Spleen (tissue), 11 donors: ENCODE results near the gene PTPN4. TPM values are rescaled to one million over a fixed set of nuclear protein-coding genes. Genes with fewer than 3 reads are reported as not detected.

Experiments used
- DNase-seq: peaks from one replicate; pipeline ENCODE4 v3.0.0-alpha.2; 2020
- H3K27ac ChIP-seq, 8 donors: fragments of 200-600 bp; sonication (generic) in 7 of 8; 1 replicate in 4 of 8; 2 replicates in 4 of 8; pipeline versions ENCODE4 v1.5.0 to v1.8.0; 2016 to 2021; ENCODE audit warnings: inconsistent platforms in 4 of 8, mild to moderate bottlenecking in 4 of 8, moderate library complexity in 1 of 8
- H3K27me3 ChIP-seq, 7 donors: fragments of 200-600 bp; sonication (generic) in 6 of 7; replicated peaks in 1 of 7; 1 replicate in 4 of 7; 2 replicates in 3 of 7; pipeline versions ENCODE4 v1.5.0 to v1.8.0; 2016 to 2021; ENCODE audit warnings: inconsistent platforms in 3 of 7, mild to moderate bottlenecking in 1 of 7
- H3K36me3 ChIP-seq, 6 donors: fragments of 200-600 bp; sonication (generic) in 5 of 6; 1 replicate in 4 of 6; 2 replicates in 2 of 6; pipeline versions ENCODE4 v1.5.0 to v1.8.0; 2016 to 2021; ENCODE audit warnings: inconsistent platforms in 2 of 6
- H3K4me1 ChIP-seq, 6 donors: fragments of 200-600 bp; sonication (generic) in 5 of 6; 1 replicate in 3 of 6; 2 replicates in 3 of 6; pipeline versions ENCODE4 v1.5.0 to v1.8.0; 2016 to 2021; ENCODE audit warnings: inconsistent platforms in 3 of 6
- H3K4me3 ChIP-seq, 8 donors: fragments of 200-600 bp; sonication (generic) in 7 of 8; 1 replicate in 4 of 8; 2 replicates in 4 of 8; pipeline versions ENCODE4 v1.5.0 to v1.8.0; 2016 to 2021; ENCODE audit warnings: inconsistent platforms in 4 of 8, mild to moderate bottlenecking in 4 of 8, moderate library complexity in 2 of 8
- H3K9me3 ChIP-seq, 8 donors: fragments of 200-600 bp; sonication (generic) in 7 of 8; 1 replicate in 4 of 8; 2 replicates in 4 of 8; pipeline versions ENCODE4 v1.5.0 to v1.8.0; 2016 to 2021; ENCODE audit warnings: inconsistent platforms in 4 of 8
- CTCF ChIP-seq, 11 experiments: fragments of 200-600 bp in 7 of 11; fragments of 450-650 bp in 4 of 11; sonication (generic) in 4 of 11; IDR thresholded peaks in 8 of 11; conservative IDR thresholded peaks in 3 of 11; 1 replicate in 7 of 11; 2 replicates in 4 of 11; pipeline versions ENCODE4 v1.4.0 to v1.8.0; 2016 to 2021; ENCODE audit warnings: antibody characterized with exemption in 11 of 11, inconsistent platforms in 4 of 11, mild to moderate bottlenecking in 1 of 11
- POLR2A ChIP-seq, 3 donors: fragments of 450-650 bp; IDR thresholded peaks; one replicate each; pipeline ENCODE4 v1.5.1; 2017; ENCODE audit warnings: antibody characterized with exemption in 3 of 3, mild to moderate bottlenecking in 1 of 3
- POLR2AphosphoS5 ChIP-seq, 3 donors: sonication (generic); formaldehyde crosslinking; IDR thresholded peaks; one replicate each; pipeline ENCODE4 v1.5.1; 2017; ENCODE audit warnings: antibody characterized with exemption in 3 of 3
- WGBS, 5 donors: extraction: QIAGEN DNeasy Blood & Tissue Kit in 3 of 5; methylation state at CpG; one replicate each; pipeline versions ENCODE4 v1.1.5 to v1.1.7; 2013 to 2018; 5-methylcytosine and 5-hydroxymethylcytosine counted together
- intact Hi-C: fragments of 100-400 bp; cut with DNase I; formaldehyde crosslinking; loops from one replicate; pipeline ENCODE4 v1.15.0; 2023; ENCODE audit warnings: low total_unique reads
- polyA plus RNA-seq, 3 donors: library from polyadenylated mRNA; stranded (reverse); fragments of 200-250 nt; gene quantifications; one replicate each; pipeline ENCODE4 v1.2.1, GENCODE V29; 2013
- total RNA-seq, 7 donors: library from RNA; depleted of rRNA in 3 of 7; stranded (reverse); fragments of >200 nt in 3 of 7; fragmentation: NEBNext Ultra II Directional in 4 of 7; extraction: Animal tissue kit (Norgen Biotek cat#: 25700) in 4 of 7; gene quantifications; one replicate each; pipeline versions ENCODE4 v1.1.0 to v1.2.1, GENCODE V29; 2016 to 2021
- donor health status: healthy with polysubstance abuse.
- donor health status: DM: no; HTN: no; CAD: no; lungs with moderate emphysema.
- donor health status: DM: no; HTN: no; CAD: no.
- donor health status: Bipolar disorder and iron deficiency.
- donor health status: healthy.
- donor health status: DM: no; HTN: no; CAD: no.
- donor health status: DM: yes; HTN: yes; CAD: no.

The PTPN4 gene
- total and polyA plus RNA-seq, 10 donors: 2.4 to 50.9 (median 37.1) TPM

- no peaks in the 10 kb centered on the region for H3K9me3 ChIP-seq
- no peak for DNase-seq
- intact Hi-C loops: no loop called here
- no peak for TF ChIP-seq POLR2AphosphoS5 (IDR thresholded peaks at IDR 0.05)
- TF ChIP-seq CTCF (IDR thresholded peaks at IDR 0.05 in 8 of 11, conservative IDR thresholded peaks at IDR 0.05 in 3 of 11): no peak
- no peak for TF ChIP-seq POLR2A (IDR thresholded peaks at IDR 0.05)
- no peak overlapping the region for H3K27ac ChIP-seq
- peaks cover 0 to 46% (median 9%) of the 10 kb centered on the region in 6 donors for H3K4me1 ChIP-seq
- H3K27me3 ChIP-seq: no peaks in the 10 kb centered on the region
- WGBS, 5 donors: 83 to 87% (median 85%) methylated on average over 7 of the region's 7 CpGs
- H3K36me3 ChIP-seq: peaks cover 0 to 12% (median 0%) of the 10 kb centered on the region in 6 donors
- H3K4me3 ChIP-seq: no peak overlapping the region
Measured at GRCh38 chr2:119860924-119861323, 101.2 kb downstream of the PTPN4 start.

DNA sequence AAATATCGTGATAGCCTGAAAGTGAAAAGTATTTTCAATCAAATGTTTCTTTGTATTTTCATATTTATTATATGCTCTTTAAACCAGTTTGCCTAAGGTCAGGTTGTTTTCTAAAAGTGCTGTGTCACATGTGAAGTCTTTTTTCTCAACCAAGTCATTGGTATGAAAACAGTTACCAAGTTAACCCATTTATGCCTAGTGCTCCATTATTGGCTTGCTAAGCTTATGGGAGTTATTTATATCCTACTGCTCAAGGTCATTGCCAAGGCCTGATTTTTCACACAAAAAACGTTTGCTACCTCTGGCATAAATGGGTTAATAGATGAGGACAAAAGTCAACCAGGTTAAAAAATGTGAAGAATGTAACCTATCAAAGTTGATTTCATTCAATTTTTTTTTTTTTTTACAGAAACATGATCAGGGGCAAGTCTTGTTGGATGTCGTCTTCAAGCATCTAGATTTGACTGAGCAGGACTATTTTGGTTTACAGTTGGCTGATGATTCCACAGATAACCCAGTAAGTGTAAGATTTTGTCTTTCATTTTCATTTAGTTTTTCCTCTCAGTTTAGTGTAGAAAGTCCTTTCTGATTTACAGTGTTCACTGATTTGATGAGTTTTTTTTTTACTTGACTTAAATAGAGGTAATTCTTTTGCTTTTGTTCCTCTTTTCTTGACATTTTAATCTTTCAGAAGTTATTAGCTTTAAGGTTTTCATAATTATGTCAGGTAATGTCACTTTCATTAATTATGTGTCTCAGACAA lies 102.6 kb downstream of the PTPN4 start:
- WGBS, 5 donors: 57 to 74% (median 68%) methylated on average over 3 of the region's 3 CpGs
- no peak for DNase-seq

GRCh38 chr2:119864318-119864717 lies 104.6 kb downstream of the PTPN4 start:
- H3K27me3 ChIP-seq: no peaks in the 10 kb centered on the region
- intact Hi-C loops: no loop called here
- no peak for DNase-seq
- 44 to 56% (median 52%) methylated on average over 3 of the region's 3 CpGs for WGBS, 5 donors
- peak overlapping the region in 1 of 8 donors; percentile 11 for H3K27ac ChIP-seq
- no peaks in the 10 kb centered on the region for H3K9me3 ChIP-seq
- H3K4me3 ChIP-seq: no peak overlapping the region
- peaks cover 0 to 12% (median 0%) of the 10 kb centered on the region in 6 donors for H3K36me3 ChIP-seq
- H3K4me1 ChIP-seq: peaks cover 0 to 42% (median 16%) of the 10 kb centered on the region in 6 donors
- TF ChIP-seq POLR2AphosphoS5 (IDR thresholded peaks at IDR 0.05) (no peak), POLR2A (IDR thresholded peaks at IDR 0.05) (no peak), CTCF (IDR thresholded peaks at IDR 0.05 in 8 of 11, conservative IDR thresholded peaks at IDR 0.05 in 3 of 11) (no peak)

More for the DNA sequence above, 102.6 kb downstream of the PTPN4 start:
- no peaks in the 10 kb centered on the region for H3K27me3 ChIP-seq
- H3K4me1 ChIP-seq: peaks cover 0 to 42% (median 9%) of the 10 kb centered on the region in 6 donors
- no peaks in the 10 kb centered on the region for H3K9me3 ChIP-seq
- TF ChIP-seq POLR2AphosphoS5 (IDR thresholded peaks at IDR 0.05): no peak
- H3K36me3 ChIP-seq: peaks cover 0 to 12% (median 0%) of the 10 kb centered on the region in 6 donors
- H3K4me3 ChIP-seq: no peak overlapping the region
- H3K27ac ChIP-seq: no peak overlapping the region
- intact Hi-C loops: no loop called here

DNA sequence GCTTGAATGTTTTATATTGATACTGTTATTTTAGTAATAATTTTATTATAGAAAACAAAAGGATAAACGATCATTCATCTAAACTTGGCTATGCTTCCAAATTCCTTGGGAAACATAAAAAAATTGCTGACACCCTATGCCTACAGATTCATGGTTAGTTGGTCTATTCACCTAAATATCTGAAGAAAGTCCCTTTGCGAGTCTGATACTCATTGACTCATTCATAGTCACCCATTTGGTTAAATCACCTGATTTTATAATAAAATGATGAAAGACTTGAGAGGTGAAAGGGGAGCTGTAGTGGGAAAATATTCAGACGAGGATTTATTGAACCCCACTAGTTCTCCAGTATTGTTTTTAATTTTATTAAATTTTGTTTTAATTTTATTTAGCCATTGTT lies 112.0 kb downstream of the PTPN4 start:
- no peak for DNase-seq
- Histone ChIP-seq H3K4me3 (no peak overlapping the region), H3K27me3 (no peaks in the 10 kb centered on the region), H3K4me1 (peaks cover 0 to 11% (median 3%) of the 10 kb centered on the region in 6 donors), H3K9me3 (no peaks in the 10 kb centered on the region), H3K27ac (no peak overlapping the region), H3K36me3 (no peaks in the 10 kb centered on the region)
- no peak for TF ChIP-seq POLR2AphosphoS5 (IDR thresholded peaks at IDR 0.05)
- no peak for TF ChIP-seq POLR2A (IDR thresholded peaks at IDR 0.05)
- no peak for TF ChIP-seq CTCF (IDR thresholded peaks at IDR 0.05 in 8 of 11, conservative IDR thresholded peaks at IDR 0.05 in 3 of 11)
- 77 to 96% (median 79%) methylated on average over 3 of the region's 3 CpGs for WGBS, 5 donors
- intact Hi-C loops: no loop called here
